GM12878 (cell line): ENCODE results near the gene SP110.

Source experiments
- CBFB ChIP-seq: IDR thresholded peaks from 2 replicates; pipeline ENCODE4 v1.6.1; 2016; ENCODE audit warnings: antibody characterized with exemption, low read depth
- CHD2 ChIP-seq: IDR thresholded peaks from 2 replicates; pipeline ENCODE4 v1.6.1; 2011; ENCODE audit warnings: low read depth, low read length, improper control_type of control experiment, borderline replicate concordance
- EGR1 ChIP-seq, 2 experiments: IDR thresholded peaks; 1 replicate in 1 of 2; 2 replicates in 1 of 2; pipeline ENCODE4 v1.6.1; 2011 to 2012; ENCODE audit warnings: low read depth in 2 of 2, low read length in 2 of 2, borderline replicate concordance in 1 of 2, mild to moderate bottlenecking in 1 of 2, moderate library complexity in 1 of 2
- EP300 ChIP-seq, 2 experiments: fragments of 150-350 bp in 1 of 2; IDR thresholded peaks; 2 replicates each; pipeline ENCODE4 v1.6.1; 2011 to 2012; ENCODE audit warnings: low read depth in 2 of 2, low read length in 2 of 2, borderline replicate concordance in 1 of 2, improper control_type of control experiment in 1 of 2, inconsistent platforms in 1 of 2; ENCODE audit not compliant: control insufficient read depth in 1 of 2
- MAX ChIP-seq: IDR thresholded peaks from 2 replicates; pipeline ENCODE4 v1.6.1; 2012; ENCODE audit warnings: low read depth, low read length, improper control_type of control experiment
- POLR2AphosphoS5 ChIP-seq: IDR thresholded peaks from 2 replicates; pipeline ENCODE4 v1.6.1; 2011; ENCODE audit warnings: mild to moderate bottlenecking, low read length, inconsistent platforms
- SIX5 ChIP-seq: IDR thresholded peaks from 2 replicates; pipeline ENCODE4 v1.6.1; 2011; ENCODE audit warnings: mild to moderate bottlenecking, low read depth, low read length, moderate library complexity; ENCODE audit not compliant: severe bottlenecking
- USF2 ChIP-seq: IDR thresholded peaks from 2 replicates; pipeline ENCODE4 v1.6.1; 2011; ENCODE audit warnings: low read depth, low read length, improper control_type of control experiment, borderline replicate concordance
- TF ChIP-seq, protein P1 (sequence below), 3 experiments: IDR thresholded peaks in 2 of 3; conservative IDR thresholded peaks in 1 of 3; 2 replicates each; pipeline ENCODE4 v1.5.1; 2011; ENCODE audit warnings: low read depth in 3 of 3, low read length in 3 of 3, mild to moderate bottlenecking in 3 of 3, control low read depth in 2 of 3, moderate library complexity in 2 of 3, inconsistent platforms in 1 of 3, mixed read lengths in 1 of 3; ENCODE audit not compliant: control insufficient read depth in 2 of 3, insufficient read depth in 1 of 3; ENCODE audit errors: extremely low read depth in 1 of 3

- TF ChIP-seq USF2 (no peak), CBFB (no peak), EP300 (IDR thresholded peaks at IDR 0.05; ENCODE audit: borderline replicate concordance in 1 of 2, control insufficient read depth in 1 of 2, low read depth in 2 of 2, low read length in 2 of 2) (no peak), MAX (no peak), SIX5 (no peak), CHD2 (no peak), POLR2AphosphoS5 (no peak), EGR1 (IDR thresholded peaks at IDR 0.05; ENCODE audit: borderline replicate concordance in 1 of 2, low read depth in 2 of 2, low read length in 2 of 2) (no peak)
- TF ChIP-seq, protein P1, sequence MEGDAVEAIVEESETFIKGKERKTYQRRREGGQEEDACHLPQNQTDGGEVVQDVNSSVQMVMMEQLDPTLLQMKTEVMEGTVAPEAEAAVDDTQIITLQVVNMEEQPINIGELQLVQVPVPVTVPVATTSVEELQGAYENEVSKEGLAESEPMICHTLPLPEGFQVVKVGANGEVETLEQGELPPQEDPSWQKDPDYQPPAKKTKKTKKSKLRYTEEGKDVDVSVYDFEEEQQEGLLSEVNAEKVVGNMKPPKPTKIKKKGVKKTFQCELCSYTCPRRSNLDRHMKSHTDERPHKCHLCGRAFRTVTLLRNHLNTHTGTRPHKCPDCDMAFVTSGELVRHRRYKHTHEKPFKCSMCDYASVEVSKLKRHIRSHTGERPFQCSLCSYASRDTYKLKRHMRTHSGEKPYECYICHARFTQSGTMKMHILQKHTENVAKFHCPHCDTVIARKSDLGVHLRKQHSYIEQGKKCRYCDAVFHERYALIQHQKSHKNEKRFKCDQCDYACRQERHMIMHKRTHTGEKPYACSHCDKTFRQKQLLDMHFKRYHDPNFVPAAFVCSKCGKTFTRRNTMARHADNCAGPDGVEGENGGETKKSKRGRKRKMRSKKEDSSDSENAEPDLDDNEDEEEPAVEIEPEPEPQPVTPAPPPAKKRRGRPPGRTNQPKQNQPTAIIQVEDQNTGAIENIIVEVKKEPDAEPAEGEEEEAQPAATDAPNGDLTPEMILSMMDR (IDR thresholded peaks at IDR 0.05 in 2 of 3, conservative IDR thresholded peaks at IDR 0.05 in 1 of 3; ENCODE audit: control insufficient read depth in 2 of 3, extremely low read depth in 1 of 3, insufficient read depth in 1 of 3, low read depth in 3 of 3, low read length in 3 of 3): no peak
These were observed 49.3 kb downstream of the SP110 start for GRCh38 chr2:230170532-230170931.
